Mucosa of descending colon (tissue), 3 donors: Measurements from ENCODE around the gene MYOT. TPM values are rescaled to one million over a fixed set of nuclear protein-coding genes. Genes with fewer than 3 reads are reported as not detected.

ENCODE experiments used
- ATAC-seq: fragments of 200-7000 bp; cut with Tn5 transposase; one replicate; pipeline ENCODE4 v1.9.1; 2020; ENCODE audit warnings: mild to moderate bottlenecking, moderate library complexity
- DNase-seq, 3 donors: peaks; one replicate each; pipeline ENCODE4 v3.0.0-alpha.2; 2020
- H3K36me3 ChIP-seq: fragments of 200-600 bp; one replicate; pipeline ENCODE4 v1.8.0; 2021; ENCODE audit warnings: low read depth, mild to moderate bottlenecking
- H3K4me1 ChIP-seq: fragments of 200-600 bp; one replicate; pipeline ENCODE4 v1.8.0; 2021; ENCODE audit warnings: low read depth, mild to moderate bottlenecking
- H3K4me3 ChIP-seq: fragments of 200-600 bp; one replicate; pipeline ENCODE4 v1.8.0; 2021; ENCODE audit warnings: mild to moderate bottlenecking
- H3K9me3 ChIP-seq: fragments of 200-600 bp; one replicate; pipeline ENCODE4 v1.8.0; 2021; ENCODE audit warnings: mild to moderate bottlenecking
- intact Hi-C, 2 donors: fragments of 100-400 bp; cut with DNase I in 1 of 2; cut with micrococcal nuclease in 1 of 2; formaldehyde crosslinking; loops; one replicate each; pipeline versions ENCODE4 v1.11.0 to v1.11.1; 2022; cut with DNase I, micrococcal nuclease
- total RNA-seq, 3 donors: library from RNA; stranded (reverse); fragmentation: NEBNext Ultra II Directional in 2 of 3; extraction: Animal tissue kit (Norgen Biotek cat#: 25700) in 2 of 3; gene quantifications; one replicate each; pipeline versions ENCODE4 v1.2.1 to v1.2.4, GENCODE V29; 2021 to 2023
- TF ChIP-seq, protein P1 (sequence below): fragments of 200-600 bp; IDR thresholded peaks from one replicate; pipeline ENCODE4 v1.8.0; 2022; ENCODE audit warnings: antibody characterized with exemption, mild to moderate bottlenecking
- donor health status: DM: no; HTN: no; CAD: no; lungs with moderate emphysema.
- donor health status: DM: no; HTN: no; CAD: no.
- donor health status: DM: no; HTN: yes; CAD: no.

Gene MYOT
- total RNA-seq, 3 donors from 2014 or later = 0.84 to 8.4 (median 2.0) TPM

DNA sequence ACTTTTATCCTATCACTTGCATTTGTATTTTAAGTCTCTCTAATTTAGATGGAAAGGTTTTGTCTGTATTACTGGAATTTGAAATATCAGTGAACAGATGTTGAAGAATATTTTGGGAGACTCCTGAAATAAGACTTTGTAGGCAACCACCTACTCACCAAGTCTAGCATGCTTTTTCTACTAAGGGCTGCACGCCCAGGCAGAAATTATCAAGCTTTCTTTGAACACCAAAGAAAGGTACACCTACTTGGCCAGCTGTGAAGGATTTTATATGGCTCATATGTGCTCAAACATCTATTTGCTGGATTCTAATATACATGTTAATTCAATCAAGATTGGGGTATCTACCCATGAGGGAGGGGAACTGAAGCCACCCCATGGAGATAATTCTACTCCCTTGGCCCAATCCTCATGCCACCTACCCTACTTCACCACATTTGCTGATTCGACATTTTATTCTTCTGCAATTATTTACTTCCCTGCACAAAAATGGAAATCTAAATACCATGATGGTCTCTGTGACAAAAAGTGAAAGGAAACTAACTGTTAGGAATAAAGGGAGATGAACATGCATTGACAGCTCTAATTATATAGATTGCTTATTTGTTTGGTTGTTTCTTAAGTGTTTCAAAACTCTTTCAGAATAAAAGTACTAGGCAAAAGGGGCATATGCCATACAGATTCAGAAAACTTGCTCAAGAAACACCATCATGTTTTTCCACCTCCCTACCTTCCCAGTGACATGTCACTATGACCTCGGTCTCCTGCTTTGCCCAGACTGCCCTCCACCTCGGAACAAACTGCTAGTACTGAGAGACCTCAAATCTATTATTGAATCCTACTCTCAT lies 895 bp upstream of the MYOT start:
- Histone ChIP-seq H3K9me3 (no peaks in the 10 kb centered on the region), H3K4me1 (no peaks in the 10 kb centered on the region), H3K4me3 (no peak overlapping the region), H3K36me3 (no peaks in the 10 kb centered on the region)
- TF ChIP-seq, protein P1, sequence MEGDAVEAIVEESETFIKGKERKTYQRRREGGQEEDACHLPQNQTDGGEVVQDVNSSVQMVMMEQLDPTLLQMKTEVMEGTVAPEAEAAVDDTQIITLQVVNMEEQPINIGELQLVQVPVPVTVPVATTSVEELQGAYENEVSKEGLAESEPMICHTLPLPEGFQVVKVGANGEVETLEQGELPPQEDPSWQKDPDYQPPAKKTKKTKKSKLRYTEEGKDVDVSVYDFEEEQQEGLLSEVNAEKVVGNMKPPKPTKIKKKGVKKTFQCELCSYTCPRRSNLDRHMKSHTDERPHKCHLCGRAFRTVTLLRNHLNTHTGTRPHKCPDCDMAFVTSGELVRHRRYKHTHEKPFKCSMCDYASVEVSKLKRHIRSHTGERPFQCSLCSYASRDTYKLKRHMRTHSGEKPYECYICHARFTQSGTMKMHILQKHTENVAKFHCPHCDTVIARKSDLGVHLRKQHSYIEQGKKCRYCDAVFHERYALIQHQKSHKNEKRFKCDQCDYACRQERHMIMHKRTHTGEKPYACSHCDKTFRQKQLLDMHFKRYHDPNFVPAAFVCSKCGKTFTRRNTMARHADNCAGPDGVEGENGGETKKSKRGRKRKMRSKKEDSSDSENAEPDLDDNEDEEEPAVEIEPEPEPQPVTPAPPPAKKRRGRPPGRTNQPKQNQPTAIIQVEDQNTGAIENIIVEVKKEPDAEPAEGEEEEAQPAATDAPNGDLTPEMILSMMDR = no peak
- ATAC-seq (no peak), DNase-seq (no peak)
- intact Hi-C loops = no loop called here

DNA sequence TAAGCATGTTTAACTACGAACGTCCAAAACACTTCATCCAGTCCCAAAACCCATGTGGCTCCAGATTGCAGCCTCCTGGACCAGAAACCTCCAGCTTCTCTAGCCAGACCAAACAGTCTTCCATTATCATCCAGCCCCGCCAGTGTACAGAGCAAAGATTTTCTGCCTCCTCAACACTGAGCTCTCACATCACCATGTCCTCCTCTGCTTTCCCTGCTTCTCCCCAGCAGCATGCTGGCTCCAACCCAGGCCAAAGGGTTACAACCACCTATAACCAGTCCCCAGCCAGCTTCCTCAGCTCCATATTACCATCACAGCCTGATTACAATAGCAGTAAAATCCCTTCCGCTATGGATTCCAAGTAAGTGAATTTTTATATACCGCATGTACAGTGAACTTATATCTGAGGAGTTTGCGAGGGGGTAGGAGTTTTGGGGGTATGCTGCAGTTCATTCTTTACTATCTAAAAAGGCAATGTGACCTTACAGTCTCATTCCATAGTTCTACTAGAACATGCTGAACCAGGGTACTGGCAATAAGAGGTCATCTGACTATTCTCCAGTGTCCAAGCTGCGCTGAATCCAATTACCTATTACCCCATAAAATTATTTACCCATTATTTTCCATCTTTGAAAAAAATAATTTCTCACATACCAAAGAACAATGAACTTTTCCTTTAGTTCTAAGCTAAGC lies 3.1 kb downstream of the MYOT start:
- no peak for ATAC-seq
- H3K36me3 ChIP-seq = no peaks in the 10 kb centered on the region
- no peaks in the 10 kb centered on the region for H3K4me1 ChIP-seq
- no peaks in the 10 kb centered on the region for H3K9me3 ChIP-seq
- TF ChIP-seq, protein P1 = no peak
- DNase-seq = no peak
- intact Hi-C loops = no loop called here
- H3K4me3 ChIP-seq = no peak overlapping the region

DNA sequence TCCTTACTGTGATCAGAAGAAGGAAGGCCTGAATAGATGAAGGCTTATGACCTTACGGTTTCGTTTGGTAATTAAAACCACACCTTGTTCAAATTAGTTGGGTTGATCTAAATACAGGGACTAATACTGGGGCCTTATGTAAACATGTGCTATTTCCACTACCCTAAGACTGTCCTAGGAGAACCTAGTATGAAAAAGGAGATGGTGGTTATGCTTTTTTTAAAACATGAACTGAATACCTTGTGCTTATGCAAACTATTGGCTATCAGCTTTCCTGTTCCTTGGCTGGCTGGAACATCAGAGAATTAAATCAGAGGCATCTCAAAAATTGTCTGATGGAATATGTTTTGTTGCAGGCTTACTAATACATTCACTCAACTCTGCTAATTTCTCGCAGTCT lies 3.9 kb downstream of the MYOT start:
- DNase-seq = no peak
- Histone ChIP-seq H3K4me3 (no peak overlapping the region), H3K36me3 (no peaks in the 10 kb centered on the region), H3K4me1 (no peaks in the 10 kb centered on the region), H3K9me3 (no peaks in the 10 kb centered on the region)
- no peak for ATAC-seq
- TF ChIP-seq, protein P1 = no peak
- intact Hi-C loops = no loop called here

DNA sequence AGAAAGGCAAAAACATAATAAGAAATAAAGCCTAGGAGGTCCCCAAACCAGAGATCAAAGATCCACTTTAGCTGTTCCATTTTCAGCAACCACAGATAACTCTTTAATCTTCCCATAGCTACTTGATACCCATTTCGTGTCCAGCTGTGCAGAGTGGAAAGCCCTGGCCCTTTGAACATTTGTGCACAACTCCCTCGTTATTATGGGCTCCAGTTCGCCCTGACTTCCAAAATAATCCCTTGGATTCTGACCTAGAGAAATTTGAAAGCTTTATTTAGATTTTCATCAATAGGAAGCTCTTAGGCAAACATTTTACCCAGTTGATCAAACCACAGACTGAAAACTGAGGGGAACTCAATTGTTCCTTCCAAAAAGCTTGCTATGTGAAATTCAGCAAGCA lies 4.8 kb downstream of the MYOT start:
- TF ChIP-seq, protein P1 = no peak
- no peaks in the 10 kb centered on the region for H3K36me3 ChIP-seq

DNA sequence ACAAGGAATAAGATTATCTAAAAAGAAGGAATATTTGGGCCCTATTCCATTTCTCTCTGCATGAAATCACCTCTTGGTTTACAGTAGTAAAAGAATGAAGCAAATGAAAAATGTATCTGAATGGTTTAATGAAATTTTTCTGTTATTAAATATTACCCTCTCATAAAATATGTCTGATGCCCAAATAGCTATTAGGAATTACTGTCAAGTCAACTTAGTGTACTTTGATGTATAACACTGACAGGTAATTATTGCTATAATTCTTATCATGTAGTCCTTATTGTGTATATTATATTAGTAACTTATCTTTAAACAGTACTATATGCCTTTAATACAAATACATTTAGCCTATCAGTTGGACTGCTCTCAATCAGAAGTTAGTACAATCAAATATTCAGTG lies 8.4 kb downstream of the MYOT start:
- ATAC-seq (no peak), DNase-seq (no peak)
- intact Hi-C loops = no loop called here
- H3K4me1 ChIP-seq = no peaks in the 10 kb centered on the region
- no peaks in the 10 kb centered on the region for H3K36me3 ChIP-seq
- H3K4me3 ChIP-seq = no peak overlapping the region
- no peaks in the 10 kb centered on the region for H3K9me3 ChIP-seq
- TF ChIP-seq, protein P1 = no peak

More for the DNA sequence above, 4.8 kb downstream of the MYOT start:
- intact Hi-C loops = no loop called here
- ATAC-seq (no peak), DNase-seq (no peak)
- Histone ChIP-seq H3K9me3 (no peaks in the 10 kb centered on the region), H3K4me3 (no peak overlapping the region), H3K4me1 (no peaks in the 10 kb centered on the region)
